ENCODE data around the gene MKRN2OS.

Gene MKRN2OS

DNA sequence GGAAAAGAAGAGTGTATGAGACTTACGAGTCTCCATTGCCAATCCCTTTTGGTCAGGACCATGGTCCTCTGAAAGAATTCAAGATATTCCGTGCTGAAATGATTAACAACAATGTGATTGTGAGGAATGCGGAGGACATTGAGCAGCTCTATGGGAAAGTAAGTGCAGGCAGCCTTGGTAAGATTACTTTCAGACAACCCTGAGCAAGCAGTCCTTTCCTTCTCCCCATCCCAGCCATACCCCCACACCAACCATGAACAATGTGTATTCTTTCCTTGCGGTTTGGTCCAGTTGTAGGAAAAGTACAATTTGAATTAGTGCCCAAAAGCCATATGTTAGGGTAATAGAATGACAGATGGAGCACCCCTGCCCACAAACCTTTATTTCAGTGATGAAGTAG, 55.5 kb downstream of the MKRN2OS start:
- no peak for TF ChIP-seq ZFX (IDR thresholded peaks at IDR 0.05)
- TF ChIP-seq, protein P1, sequence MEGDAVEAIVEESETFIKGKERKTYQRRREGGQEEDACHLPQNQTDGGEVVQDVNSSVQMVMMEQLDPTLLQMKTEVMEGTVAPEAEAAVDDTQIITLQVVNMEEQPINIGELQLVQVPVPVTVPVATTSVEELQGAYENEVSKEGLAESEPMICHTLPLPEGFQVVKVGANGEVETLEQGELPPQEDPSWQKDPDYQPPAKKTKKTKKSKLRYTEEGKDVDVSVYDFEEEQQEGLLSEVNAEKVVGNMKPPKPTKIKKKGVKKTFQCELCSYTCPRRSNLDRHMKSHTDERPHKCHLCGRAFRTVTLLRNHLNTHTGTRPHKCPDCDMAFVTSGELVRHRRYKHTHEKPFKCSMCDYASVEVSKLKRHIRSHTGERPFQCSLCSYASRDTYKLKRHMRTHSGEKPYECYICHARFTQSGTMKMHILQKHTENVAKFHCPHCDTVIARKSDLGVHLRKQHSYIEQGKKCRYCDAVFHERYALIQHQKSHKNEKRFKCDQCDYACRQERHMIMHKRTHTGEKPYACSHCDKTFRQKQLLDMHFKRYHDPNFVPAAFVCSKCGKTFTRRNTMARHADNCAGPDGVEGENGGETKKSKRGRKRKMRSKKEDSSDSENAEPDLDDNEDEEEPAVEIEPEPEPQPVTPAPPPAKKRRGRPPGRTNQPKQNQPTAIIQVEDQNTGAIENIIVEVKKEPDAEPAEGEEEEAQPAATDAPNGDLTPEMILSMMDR (conservative IDR thresholded peaks at IDR 0.05), result no peak
- no peak overlapping the region for H3K27ac ChIP-seq

Data from C4-2B (cell line).